Anterior cingulate cortex (tissue), 58 donors: ENCODE data around the gene SULT1A1.

Source experiments
- DNase-seq, 58 donors: peaks; one replicate each; lab custom pipeline; 2025; lab: John Stamatoyannopoulos, UW

The SULT1A1 gene

GRCh38 chr16:28562199-28562598 lies 47.6 kb downstream of the SULT1A1 start:
- DNase-seq, result no peak

- DNase-seq, result no peak
Observed at GRCh38 chr16:28561557-28562187, 48.2 kb downstream of the SULT1A1 start.

DNA sequence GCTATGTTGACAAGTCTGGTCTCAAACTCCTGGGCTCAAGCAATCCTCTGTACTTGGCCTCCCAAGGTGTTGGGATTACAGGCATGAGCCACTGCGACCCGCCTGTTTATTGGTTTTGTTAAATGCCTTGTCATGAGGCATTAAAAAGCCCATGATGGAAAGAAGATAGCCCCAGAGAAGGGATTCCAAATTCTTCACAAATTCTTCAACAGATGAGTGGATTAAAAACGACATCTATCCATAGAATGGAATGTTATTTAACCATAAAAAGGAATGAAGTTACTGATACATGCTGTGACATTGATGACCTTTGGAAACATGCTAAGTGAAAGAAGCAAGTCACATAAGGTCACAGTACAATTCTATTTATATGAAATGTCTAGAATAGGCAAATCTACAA lies 51.4 kb downstream of the SULT1A1 start:
- DNase-seq, result no peak

DNA sequence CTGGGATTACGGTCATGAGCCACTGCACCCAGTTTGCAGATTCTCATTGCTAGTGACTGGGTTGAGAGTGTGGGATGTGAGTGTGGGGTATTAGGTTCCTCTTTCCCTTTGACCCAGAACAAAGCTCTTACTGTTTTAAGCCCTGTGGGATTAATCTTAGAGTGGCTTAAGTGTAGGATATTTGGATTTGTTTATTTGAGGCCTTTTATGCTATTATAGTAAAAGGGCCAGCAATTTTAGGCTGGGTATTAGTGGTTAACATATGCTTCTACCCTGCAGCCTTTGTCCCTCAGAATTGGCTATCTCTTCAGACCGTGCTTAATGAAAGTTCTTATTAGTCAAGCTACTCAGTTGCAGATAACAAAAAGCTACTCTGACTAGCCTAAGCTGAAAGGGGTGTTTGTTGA lies 52.9 kb downstream of the SULT1A1 start:
- DNase-seq, result no peak

DNA sequence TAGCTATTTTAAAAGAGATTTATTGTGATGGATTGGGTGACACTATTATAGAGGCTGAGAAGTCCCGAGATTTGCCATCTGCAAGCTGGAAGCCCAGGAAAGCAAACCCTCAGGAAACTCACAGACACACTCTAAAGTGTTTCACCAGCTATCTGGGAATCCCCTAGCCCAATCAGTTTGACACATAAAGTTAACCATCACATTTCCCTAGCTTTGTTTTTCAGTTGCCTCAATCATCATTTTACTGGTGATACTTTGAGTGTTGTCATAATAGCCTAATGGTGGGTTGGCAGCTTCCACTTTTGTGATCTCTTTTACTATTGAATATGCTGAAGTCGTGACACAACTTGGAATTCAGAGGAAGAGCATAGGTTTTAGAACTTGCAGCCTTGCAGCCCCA lies 54.3 kb downstream of the SULT1A1 start:
- no peak for DNase-seq
